SK-N-DZ (cell line): Measurements from ENCODE around the gene C14orf132.

Experiments used
- small RNA-seq, 2 experiments: library from RNA; depleted of rRNA; stranded (forward); fragments of <200 nt; gene quantifications; one replicate each; pipeline ENCODE3, GENCODE V24; 2014

Gene C14orf132

Small RNA genes within 50 kb of the gene (small RNA-seq; reads per million reads assigned to genes)
- gene AL137190.1 = 0 reads per million in 2 experiments
